HEK293T (cell line): ENCODE measurements around the gene NME2.

Source experiments
- CTCF ChIA-PET: fragments of 350-600 bp; formaldehyde crosslinking; extraction: SDS; loops from one replicate; lab custom pipeline; 2021; ENCODE audit warnings: antibody characterized with exemption, inconsistent platforms; lab: Yijun Ruan, JAX
- POLR2A ChIA-PET: fragments of 350-600 bp; formaldehyde crosslinking; extraction: SDS; loops from one replicate; lab custom pipeline; 2020; ENCODE audit warnings: antibody characterized with exemption, inconsistent platforms; lab: Yijun Ruan, JAX
- DNase-seq: peaks from one replicate; pipeline ENCODE4 v3.0.0; 2012; ENCODE audit warnings: mixed read lengths; ENCODE audit errors: extremely low spot score
- ARNT ChIP-seq: fragments of 450-650 bp; IDR thresholded peaks from 2 replicates; pipeline ENCODE4 v1.6.1; 2017; ENCODE audit warnings: mild to moderate bottlenecking
- BHLHE40 ChIP-seq: fragments of 450-650 bp; IDR thresholded peaks from 2 replicates; pipeline ENCODE4 v1.6.1; 2016; ENCODE audit warnings: mild to moderate bottlenecking, moderate library complexity, borderline replicate concordance
- CTBP1 ChIP-seq: fragments of 450-650 bp; IDR thresholded peaks from 2 replicates; pipeline ENCODE4 v1.6.1; 2016; ENCODE audit warnings: borderline replicate concordance
- ELF4 ChIP-seq: fragments of 450-650 bp; IDR thresholded peaks from 2 replicates; pipeline ENCODE4 v1.6.1; 2017; ENCODE audit warnings: antibody characterized with exemption
- FOXA1 ChIP-seq: fragments of 450-650 bp; IDR thresholded peaks from 2 replicates; pipeline ENCODE4 v1.6.1; 2016; ENCODE audit warnings: mild to moderate bottlenecking
- FOXK2 ChIP-seq: fragments of 450-650 bp; IDR thresholded peaks from 2 replicates; pipeline ENCODE4 v1.6.1; 2016; ENCODE audit warnings: mild to moderate bottlenecking
- FOXM1 ChIP-seq: fragments of 450-650 bp; IDR thresholded peaks from 2 replicates; pipeline ENCODE4 v1.6.1; 2017; ENCODE audit warnings: mild to moderate bottlenecking, borderline replicate concordance
- HDGF ChIP-seq: fragments of 450-650 bp; IDR thresholded peaks from 2 replicates; pipeline ENCODE4 v1.6.1; 2017; ENCODE audit warnings: antibody characterized with exemption, borderline replicate concordance
- L3MBTL2 ChIP-seq: fragments of 450-650 bp; conservative IDR thresholded peaks from 2 replicates; pipeline ENCODE4 v1.6.1; 2016; ENCODE audit warnings: mild to moderate bottlenecking
- LEF1 ChIP-seq: fragments of 450-650 bp; IDR thresholded peaks from 2 replicates; pipeline ENCODE4 v1.6.1; 2017; ENCODE audit warnings: mild to moderate bottlenecking, borderline replicate concordance
- NFRKB ChIP-seq: fragments of 450-650 bp; IDR thresholded peaks from 2 replicates; pipeline ENCODE4 v1.6.1; 2016; ENCODE audit warnings: mild to moderate bottlenecking, moderate library complexity
- SP1 ChIP-seq: fragments of 450-650 bp; IDR thresholded peaks from 2 replicates; pipeline ENCODE4 v1.6.1; 2017
- SUZ12 ChIP-seq: fragments of 450-650 bp; IDR thresholded peaks from 2 replicates; pipeline ENCODE4 v1.6.1; 2016; ENCODE audit warnings: mild to moderate bottlenecking
- TARDBP ChIP-seq: fragments of 450-650 bp; IDR thresholded peaks from 2 replicates; pipeline ENCODE4 v1.6.1; 2016
- ZNF384 ChIP-seq: fragments of 450-650 bp; IDR thresholded peaks from 2 replicates; pipeline ENCODE4 v1.6.1; 2016
- TF ChIP-seq, protein P1 (sequence below): fragments of 450-650 bp; IDR thresholded peaks from 2 replicates; pipeline ENCODE4 v1.6.1; 2016

NME2 gene

DNA sequence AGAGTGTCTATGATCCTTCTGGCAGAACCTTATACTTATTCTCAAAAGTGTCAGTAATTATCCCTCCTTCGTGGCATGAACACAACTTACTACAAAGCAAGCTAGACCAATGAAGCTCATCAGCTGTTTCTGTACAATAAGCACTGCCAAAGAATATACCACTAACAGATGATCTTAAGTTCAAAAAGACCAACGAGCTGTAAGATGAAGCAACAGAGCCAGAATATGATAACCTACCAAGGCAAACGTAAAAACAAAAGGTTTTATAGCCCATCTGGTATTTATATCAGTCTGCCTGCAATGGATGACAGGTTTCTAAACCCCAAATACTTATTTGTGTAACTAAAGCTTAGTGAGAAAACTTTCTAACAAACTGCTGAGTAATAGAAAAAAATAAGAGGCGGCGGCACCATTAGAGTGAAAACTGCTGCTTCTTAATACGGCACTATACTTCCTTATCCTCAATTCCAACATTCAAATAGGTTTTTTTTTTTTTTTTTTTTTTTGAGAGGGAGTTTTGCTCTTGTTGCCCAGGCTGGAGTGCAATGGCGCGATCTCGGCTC, 22.1 kb downstream of the NME2 start:
- no peak for TF ChIP-seq LEF1
- no peak for TF ChIP-seq HDGF
- TF ChIP-seq, protein P1, sequence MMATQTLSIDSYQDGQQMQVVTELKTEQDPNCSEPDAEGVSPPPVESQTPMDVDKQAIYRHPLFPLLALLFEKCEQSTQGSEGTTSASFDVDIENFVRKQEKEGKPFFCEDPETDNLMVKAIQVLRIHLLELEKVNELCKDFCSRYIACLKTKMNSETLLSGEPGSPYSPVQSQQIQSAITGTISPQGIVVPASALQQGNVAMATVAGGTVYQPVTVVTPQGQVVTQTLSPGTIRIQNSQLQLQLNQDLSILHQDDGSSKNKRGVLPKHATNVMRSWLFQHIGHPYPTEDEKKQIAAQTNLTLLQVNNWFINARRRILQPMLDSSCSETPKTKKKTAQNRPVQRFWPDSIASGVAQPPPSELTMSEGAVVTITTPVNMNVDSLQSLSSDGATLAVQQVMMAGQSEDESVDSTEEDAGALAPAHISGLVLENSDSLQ = no peak
- TF ChIP-seq FOXA1 = no peak
- TF ChIP-seq ELF4 = no peak
- TF ChIP-seq ARNT = no peak
- TF ChIP-seq L3MBTL2 = no peak
- TF ChIP-seq NFRKB = no peak
- TF ChIP-seq SP1 = no peak
- no peak for TF ChIP-seq ZNF384
- no peak for TF ChIP-seq SUZ12
- TF ChIP-seq CTBP1 = no peak
- no peak for TF ChIP-seq TARDBP
- TF ChIP-seq FOXM1 = no peak
- TF ChIP-seq FOXK2 = no peak
- TF ChIP-seq BHLHE40 = no peak
- no peak for DNase-seq
- ChIA-PET CTCF (no interaction called here), POLR2A (no interaction called here)

DNA sequence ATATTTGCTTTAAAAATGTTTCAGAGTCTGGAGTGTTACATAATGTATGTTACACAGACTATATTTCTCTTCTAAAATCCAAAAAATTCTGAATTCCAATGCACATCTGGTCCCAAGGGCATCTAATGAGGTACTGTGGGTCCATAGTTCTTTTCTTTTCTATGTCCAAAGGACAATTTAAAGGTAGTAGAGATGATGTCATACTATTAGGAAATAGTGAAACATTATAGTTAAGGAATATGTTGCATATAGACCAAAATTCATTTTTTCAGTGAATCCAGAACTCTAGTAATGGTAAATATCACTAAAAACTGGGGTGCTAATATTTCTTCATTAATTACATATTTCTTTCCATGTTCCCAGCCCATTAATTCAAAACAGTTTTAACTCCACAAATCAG, 23.0 kb downstream of the NME2 start:
- no peak for TF ChIP-seq ELF4
- TF ChIP-seq CTBP1 = no peak
- no peak for TF ChIP-seq FOXM1
- TF ChIP-seq, protein P1 = no peak
- TF ChIP-seq FOXK2 = no peak
- TF ChIP-seq NFRKB = no peak
- TF ChIP-seq SUZ12 = no peak
- TF ChIP-seq ZNF384 = no peak
- TF ChIP-seq HDGF = no peak
- TF ChIP-seq SP1 = no peak
- no peak for TF ChIP-seq TARDBP
- no peak for TF ChIP-seq LEF1
- ChIA-PET CTCF (no interaction called here), POLR2A (no interaction called here)
- DNase-seq = no peak

DNA sequence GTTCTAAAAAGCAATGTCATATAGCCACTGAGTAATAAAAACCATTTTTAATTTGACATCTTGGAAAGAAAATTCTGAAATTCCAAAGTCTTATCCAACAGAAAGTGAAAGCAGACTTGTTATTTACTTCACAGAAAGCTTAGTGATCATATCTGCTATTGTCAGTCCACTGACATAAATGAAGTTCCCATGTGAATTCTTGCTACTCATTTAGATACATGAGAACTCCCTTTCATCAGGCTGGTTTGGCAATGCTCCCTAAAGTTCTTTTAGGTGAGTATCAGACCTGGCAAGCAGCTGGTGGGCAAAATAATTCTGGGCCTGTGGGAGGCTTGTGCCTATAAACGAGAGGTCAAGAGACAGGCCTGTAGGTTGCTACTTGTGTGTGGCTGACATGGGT, 23.4 kb downstream of the NME2 start:
- ChIA-PET POLR2A (no interaction called here), CTCF (no interaction called here)
- no peak for DNase-seq
- no peak for TF ChIP-seq NFRKB
- TF ChIP-seq L3MBTL2 = no peak
- no peak for TF ChIP-seq CTBP1
- no peak for TF ChIP-seq BHLHE40
- TF ChIP-seq, protein P1 = no peak

DNA sequence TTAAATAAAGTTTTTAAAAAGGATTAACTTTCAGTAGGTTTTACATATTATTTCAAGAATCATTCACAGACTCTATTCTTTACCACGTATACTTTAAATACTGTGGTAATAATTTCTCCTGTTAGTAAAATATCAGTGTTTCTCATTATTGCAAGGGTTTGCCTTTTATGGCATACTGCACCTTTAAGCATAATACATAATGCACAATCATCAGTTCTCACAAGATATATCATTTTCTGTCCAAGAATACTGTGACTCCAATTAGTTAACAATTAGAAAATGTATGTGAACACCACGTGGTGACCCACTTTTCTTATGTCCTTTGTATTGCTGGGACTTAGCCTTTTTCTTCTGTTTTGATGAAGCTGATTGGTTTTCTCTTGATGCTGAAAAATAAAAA, 25.7 kb downstream of the NME2 start:
- TF ChIP-seq CTBP1 (no peak), NFRKB (no peak), L3MBTL2 (no peak)
- CTCF ChIA-PET = no interaction called here
- DNase-seq = no peak
- POLR2A ChIA-PET = no interaction called here

DNA sequence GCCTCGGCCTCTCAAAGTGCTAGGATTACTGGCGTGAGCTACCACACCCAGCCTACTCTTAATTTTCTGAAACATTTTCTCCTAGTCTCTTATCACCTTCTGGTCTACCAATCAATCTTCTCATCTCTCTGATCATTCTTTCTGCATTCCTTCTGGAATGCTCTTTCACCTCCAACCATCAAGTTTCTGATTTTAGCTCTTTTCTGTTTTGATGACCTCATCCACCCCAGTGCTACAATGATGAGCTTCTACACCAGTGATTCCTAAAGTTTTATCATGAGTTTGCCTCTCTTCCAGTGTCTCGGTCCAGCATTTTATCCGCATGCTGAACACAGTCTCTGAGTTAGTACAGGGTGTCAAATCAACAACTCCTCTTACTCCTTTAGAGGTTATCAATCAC, 31.5 kb downstream of the NME2 start:
- TF ChIP-seq TARDBP (no peak), NFRKB (no peak), ZNF384 (no peak), ARNT (no peak), CTBP1 (no peak)
- ChIA-PET POLR2A (no interaction called here), CTCF (no interaction called here)
- no peak for DNase-seq

DNA sequence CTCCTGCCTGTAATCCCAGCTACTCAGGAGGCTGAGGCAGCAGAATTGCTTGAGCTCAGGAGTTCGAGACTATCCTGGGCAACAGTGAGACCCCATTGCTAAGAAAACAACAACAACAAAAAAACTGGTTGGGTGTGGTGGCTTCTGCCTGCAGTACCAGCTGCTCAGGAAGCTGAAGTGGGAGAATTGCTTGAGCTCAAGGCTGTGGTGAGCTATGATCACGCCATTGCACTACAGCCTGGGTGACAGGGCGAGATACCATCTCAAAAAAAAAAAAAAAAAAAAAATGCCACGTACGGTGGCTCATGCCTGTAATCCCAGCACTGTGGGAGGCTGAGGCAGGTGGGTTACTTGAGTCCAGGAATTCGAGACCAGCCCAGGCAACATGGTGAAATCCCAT, 34.1 kb downstream of the NME2 start:
- ChIA-PET CTCF (no interaction called here), POLR2A (no interaction called here)
- TF ChIP-seq FOXK2 = no peak
- TF ChIP-seq SP1 = no peak
- no peak for TF ChIP-seq SUZ12
- TF ChIP-seq ELF4 = no peak
- no peak for TF ChIP-seq CTBP1
- TF ChIP-seq LEF1 = no peak
- TF ChIP-seq BHLHE40 = no peak
- no peak for TF ChIP-seq ZNF384
- TF ChIP-seq L3MBTL2 = no peak
- no peak for TF ChIP-seq ARNT
- TF ChIP-seq, protein P1 = no peak
- TF ChIP-seq TARDBP = no peak
- no peak for TF ChIP-seq FOXA1
- TF ChIP-seq NFRKB = no peak
- no peak for TF ChIP-seq FOXM1
- no peak for TF ChIP-seq HDGF
- no peak for DNase-seq
